GM19099 (cell line): Measurements from ENCODE around the gene COA5.

ENCODE experiments used
- POLR2A ChIP-seq: IDR thresholded peaks from 3 replicates; pipeline ENCODE4 v1.6.1; 2011; ENCODE audit warnings: low read depth; ENCODE audit not compliant: insufficient read length; ENCODE audit errors: extremely low read depth

The COA5 gene

DNA sequence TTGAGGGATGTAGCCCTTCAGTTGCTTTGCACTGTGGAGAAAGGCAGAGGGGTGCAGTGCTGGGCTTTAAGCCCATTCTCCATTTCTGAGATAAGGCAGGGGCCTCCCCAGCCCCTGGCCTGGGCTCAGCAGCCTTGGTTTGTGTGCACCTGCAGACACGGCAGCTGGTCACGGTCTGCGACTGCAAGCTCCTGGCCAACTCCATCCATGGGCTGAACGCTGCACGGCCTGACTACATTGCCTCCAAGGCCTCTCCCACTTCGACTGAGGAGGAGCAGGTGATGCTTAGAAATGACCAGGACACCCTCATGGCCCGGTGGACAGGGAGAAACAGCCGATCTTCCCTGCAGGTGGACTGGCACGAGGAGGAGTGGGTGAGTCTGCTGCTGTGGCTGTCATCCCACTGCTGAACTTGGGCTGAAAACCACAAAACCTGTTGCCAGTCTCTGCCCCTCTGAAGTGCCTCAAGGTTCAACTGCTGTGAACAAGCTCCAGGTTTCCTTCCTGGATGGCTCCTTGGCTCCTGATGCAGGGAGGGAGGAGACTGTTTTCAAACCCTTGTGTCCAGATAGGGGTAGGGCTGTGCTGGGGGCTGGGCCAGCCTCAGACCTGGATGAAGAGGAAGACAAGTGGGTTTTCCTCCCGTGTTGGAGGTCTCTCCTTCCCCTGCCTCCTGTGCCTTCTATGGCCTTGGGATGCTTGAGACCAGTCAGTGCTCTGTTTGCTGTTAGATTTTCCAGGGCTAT lies 54.0 kb downstream of the COA5 start:
- TF ChIP-seq POLR2A, result no peak

GRCh38 chr2:98552499-98553179 lies 55.7 kb downstream of the COA5 start:
- TF ChIP-seq POLR2A, result no peak

GRCh38 chr2:98551316-98551715 lies 57.0 kb downstream of the COA5 start:
- TF ChIP-seq POLR2A, result no peak

GRCh38 chr2:98550165-98550564 lies 58.1 kb downstream of the COA5 start:
- TF ChIP-seq POLR2A, result no peak
